Esophagus squamous epithelium (tissue), 5 donors: ENCODE measurements around the gene ARID2. TPM values are rescaled to one million over a fixed set of nuclear protein-coding genes. Genes with fewer than 3 reads are reported as not detected.

Experiments
- DNase-seq: peaks from one replicate; lab custom pipeline; 2025; lab: John Stamatoyannopoulos, UW
- H3K27ac ChIP-seq, 4 donors: fragments of 200-600 bp; sonication (generic); one replicate each; pipeline ENCODE4 v1.5.1; 2016 to 2019; ENCODE audit warnings: mild to moderate bottlenecking in 1 of 4
- H3K27me3 ChIP-seq, 4 donors: fragments of 200-600 bp; sonication (generic); 1 replicate in 3 of 4; 2 replicates in 1 of 4; pipeline versions ENCODE4 v1.5.1 to v1.6.0; 2017 to 2021; ENCODE audit warnings: antibody characterized with exemption in 1 of 4
- H3K36me3 ChIP-seq, 3 donors: fragments of 200-600 bp; sonication (generic); one replicate each; pipeline ENCODE4 v1.5.1; 2016 to 2019
- H3K4me1 ChIP-seq, 3 donors: fragments of 200-600 bp; sonication (generic); one replicate each; pipeline ENCODE4 v1.5.1; 2017 to 2019
- H3K4me3 ChIP-seq, 4 donors: fragments of 200-600 bp; sonication (generic); 1 replicate in 3 of 4; 2 replicates in 1 of 4; pipeline ENCODE4 v1.5.1; 2016 to 2019; ENCODE audit warnings: mild to moderate bottlenecking in 2 of 4, moderate library complexity in 1 of 4
- H3K9me3 ChIP-seq, 3 donors: fragments of 200-600 bp; sonication (generic); one replicate each; pipeline ENCODE4 v1.5.1; 2016 to 2019
- POLR2A ChIP-seq, 4 donors: fragments of 450-650 bp; IDR thresholded peaks; one replicate each; pipeline ENCODE4 v1.6.1; 2017; ENCODE audit warnings: antibody characterized with exemption in 4 of 4, mild to moderate bottlenecking in 4 of 4, moderate library complexity in 3 of 4
- WGBS, 2 donors: methylation state at CpG; one replicate each; pipeline ENCODE4 v1.1.5; 2018; 5-methylcytosine and 5-hydroxymethylcytosine counted together
- intact Hi-C: fragments of 100-400 bp; cut with DNase I; formaldehyde crosslinking; loops from one replicate; pipeline ENCODE4 v1.15.0; 2022
- total RNA-seq, 4 donors: library from RNA; depleted of rRNA; stranded (reverse); fragments of >200 nt; gene quantifications; one replicate each; pipeline ENCODE4 v1.1.0, GENCODE V29; 2016
- TF ChIP-seq, protein P1 (sequence below), 6 experiments: fragments of 450-650 bp in 4 of 6; fragments of 200-600 bp in 2 of 6; sonication (generic) in 2 of 6; IDR thresholded peaks; one replicate each; pipeline ENCODE4 v1.5.1; 2016 to 2019; ENCODE audit warnings: antibody characterized with exemption in 6 of 6, mild to moderate bottlenecking in 4 of 6, moderate library complexity in 4 of 6
- donor health status: DM: yes; HTN: yes; CAD: no.

ARID2 gene
- total RNA-seq, 4 donors from 2014 or later = 15.3 to 38.1 (median 22.1) TPM

DNA sequence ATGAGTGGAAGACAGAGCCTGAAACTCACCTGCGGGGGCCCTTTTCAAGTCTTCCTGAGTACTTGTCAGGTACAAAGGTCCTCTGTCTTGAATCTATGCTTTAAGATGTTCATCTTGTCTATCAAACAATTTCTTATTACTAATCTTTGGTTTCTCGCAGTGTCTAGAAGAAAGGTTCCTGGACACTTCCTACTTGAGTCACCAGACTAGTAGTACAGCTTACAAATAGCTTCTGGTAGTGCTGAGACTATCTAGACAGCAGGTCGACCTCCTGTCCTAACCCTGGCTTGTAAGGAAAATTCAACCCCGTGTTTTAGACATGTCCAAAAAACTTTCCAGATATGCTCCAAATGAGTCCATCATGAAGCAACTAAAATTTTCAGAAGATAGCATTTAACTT lies 11.2 kb upstream of the ARID2 start:
- no peak overlapping the region for H3K27ac ChIP-seq
- TF ChIP-seq, protein P1, sequence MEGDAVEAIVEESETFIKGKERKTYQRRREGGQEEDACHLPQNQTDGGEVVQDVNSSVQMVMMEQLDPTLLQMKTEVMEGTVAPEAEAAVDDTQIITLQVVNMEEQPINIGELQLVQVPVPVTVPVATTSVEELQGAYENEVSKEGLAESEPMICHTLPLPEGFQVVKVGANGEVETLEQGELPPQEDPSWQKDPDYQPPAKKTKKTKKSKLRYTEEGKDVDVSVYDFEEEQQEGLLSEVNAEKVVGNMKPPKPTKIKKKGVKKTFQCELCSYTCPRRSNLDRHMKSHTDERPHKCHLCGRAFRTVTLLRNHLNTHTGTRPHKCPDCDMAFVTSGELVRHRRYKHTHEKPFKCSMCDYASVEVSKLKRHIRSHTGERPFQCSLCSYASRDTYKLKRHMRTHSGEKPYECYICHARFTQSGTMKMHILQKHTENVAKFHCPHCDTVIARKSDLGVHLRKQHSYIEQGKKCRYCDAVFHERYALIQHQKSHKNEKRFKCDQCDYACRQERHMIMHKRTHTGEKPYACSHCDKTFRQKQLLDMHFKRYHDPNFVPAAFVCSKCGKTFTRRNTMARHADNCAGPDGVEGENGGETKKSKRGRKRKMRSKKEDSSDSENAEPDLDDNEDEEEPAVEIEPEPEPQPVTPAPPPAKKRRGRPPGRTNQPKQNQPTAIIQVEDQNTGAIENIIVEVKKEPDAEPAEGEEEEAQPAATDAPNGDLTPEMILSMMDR (IDR thresholded peaks at IDR 0.05) = no peak
- TF ChIP-seq POLR2A (IDR thresholded peaks at IDR 0.05) = no peak
- H3K27me3 ChIP-seq = no peaks in the 10 kb centered on the region
- 73 to 85% methylated on average over 4 of the region's 4 CpGs for WGBS, 2 donors
- no peak for DNase-seq
- H3K4me1 ChIP-seq = peaks cover 0 to 23% (median 0%) of the 10 kb centered on the region in 3 donors
- intact Hi-C loops = no loop called here
- no peaks in the 10 kb centered on the region for H3K36me3 ChIP-seq
- no peak overlapping the region for H3K4me3 ChIP-seq
- no peaks in the 10 kb centered on the region for H3K9me3 ChIP-seq

DNA sequence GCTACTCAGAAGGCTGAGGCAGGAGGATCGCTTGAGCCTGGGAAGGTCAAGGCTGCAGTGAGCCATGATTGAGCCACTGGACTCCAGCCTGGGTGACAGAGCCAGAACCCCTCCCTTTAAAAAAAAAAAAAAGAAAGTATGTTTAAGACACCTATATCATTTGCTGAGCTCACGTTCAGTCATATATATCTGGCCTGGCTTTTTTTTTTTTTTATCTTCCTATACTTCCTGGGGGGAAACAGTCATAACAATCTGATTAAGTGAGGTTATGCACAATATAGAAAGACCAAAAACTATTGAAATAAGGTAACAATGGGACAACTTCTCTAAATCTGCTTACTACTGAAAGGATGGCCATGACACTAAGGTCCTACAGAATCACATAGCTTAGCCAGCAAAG lies 9.4 kb upstream of the ARID2 start:
- no peak for DNase-seq
- TF ChIP-seq, protein P1 (IDR thresholded peaks at IDR 0.05) = no peak
- no peak for TF ChIP-seq POLR2A (IDR thresholded peaks at IDR 0.05)
- Histone ChIP-seq H3K9me3 (no peaks in the 10 kb centered on the region), H3K4me1 (peaks cover 3 to 40% (median 13%) of the 10 kb centered on the region in 3 donors), H3K36me3 (no peaks in the 10 kb centered on the region), H3K27me3 (no peaks in the 10 kb centered on the region), H3K27ac (no peak overlapping the region), H3K4me3 (no peak overlapping the region)
- intact Hi-C loops = loop anchor here (10.0 kb wide), 1 partner anchor 175 kb away; no protein-coding TSS in a partner anchor
- 80 to 98% methylated on average over 2 of the region's 2 CpGs for WGBS, 2 donors

DNA sequence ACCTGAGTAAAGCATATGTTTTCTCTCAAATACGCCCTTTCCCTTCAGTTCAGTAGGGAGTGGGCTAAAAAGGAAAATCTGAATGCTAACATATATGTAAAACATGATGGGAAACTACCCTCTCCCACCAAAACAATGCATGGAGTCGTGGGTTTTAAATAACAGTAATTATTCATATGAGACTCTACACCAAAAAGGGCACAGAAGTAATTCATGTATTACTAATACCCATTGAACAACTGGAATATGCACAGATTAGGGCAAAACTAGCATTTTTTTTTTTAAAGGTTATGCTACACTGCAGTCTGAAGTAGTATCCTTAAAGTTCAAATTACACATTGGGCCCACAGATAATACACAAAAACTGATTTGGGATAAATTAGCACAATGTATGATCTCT lies 8.1 kb upstream of the ARID2 start:
- peaks cover 5 to 48% (median 15%) of the 10 kb centered on the region in 3 donors for H3K4me1 ChIP-seq
- H3K27me3 ChIP-seq = no peaks in the 10 kb centered on the region
- no peaks in the 10 kb centered on the region for H3K36me3 ChIP-seq
- H3K4me3 ChIP-seq = no peak overlapping the region
- 64 to 81% methylated on average over 2 of the region's 2 CpGs for WGBS, 2 donors
- no peaks in the 10 kb centered on the region for H3K9me3 ChIP-seq
- no peak overlapping the region for H3K27ac ChIP-seq
- TF ChIP-seq, protein P1 (IDR thresholded peaks at IDR 0.05) = no peak
- TF ChIP-seq POLR2A (IDR thresholded peaks at IDR 0.05) = no peak
- intact Hi-C loops = loop anchor here (10.0 kb wide), 1 partner anchor 177 kb away; no protein-coding TSS in a partner anchor
- DNase-seq = no peak

DNA sequence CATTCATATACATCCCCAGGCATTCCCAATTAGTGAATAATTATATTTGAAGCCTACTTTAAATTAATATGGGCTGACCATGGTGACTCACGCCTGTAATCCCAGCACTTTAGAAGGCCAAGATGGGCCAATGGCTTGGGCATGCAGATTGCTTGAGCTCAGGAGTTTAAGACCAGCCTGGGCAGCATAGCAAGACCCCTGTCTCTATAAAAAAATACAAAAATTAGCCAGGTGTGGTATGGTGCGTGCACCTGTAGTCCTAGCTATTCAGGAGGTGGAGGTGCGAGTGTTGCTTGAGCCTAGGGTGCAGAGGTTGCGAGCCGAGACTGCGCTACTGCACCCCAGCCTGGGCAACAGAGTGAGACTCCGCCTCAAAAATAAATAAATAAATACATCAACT lies 7.6 kb upstream of the ARID2 start:
- intact Hi-C loops = loop anchor here (10.0 kb wide), 1 partner anchor 177 kb away; no protein-coding TSS in a partner anchor
- 94 to 98% methylated on average over 7 of the region's 7 CpGs for WGBS, 2 donors
- H3K27ac ChIP-seq = no peak overlapping the region
- TF ChIP-seq POLR2A (IDR thresholded peaks at IDR 0.05) = no peak
- TF ChIP-seq, protein P1 (IDR thresholded peaks at IDR 0.05) = no peak
- H3K9me3 ChIP-seq = no peaks in the 10 kb centered on the region
- no peaks in the 10 kb centered on the region for H3K27me3 ChIP-seq
- no peak for DNase-seq
- peaks cover 5 to 48% (median 15%) of the 10 kb centered on the region in 3 donors for H3K4me1 ChIP-seq
- H3K4me3 ChIP-seq = no peak overlapping the region
- no peaks in the 10 kb centered on the region for H3K36me3 ChIP-seq

DNA sequence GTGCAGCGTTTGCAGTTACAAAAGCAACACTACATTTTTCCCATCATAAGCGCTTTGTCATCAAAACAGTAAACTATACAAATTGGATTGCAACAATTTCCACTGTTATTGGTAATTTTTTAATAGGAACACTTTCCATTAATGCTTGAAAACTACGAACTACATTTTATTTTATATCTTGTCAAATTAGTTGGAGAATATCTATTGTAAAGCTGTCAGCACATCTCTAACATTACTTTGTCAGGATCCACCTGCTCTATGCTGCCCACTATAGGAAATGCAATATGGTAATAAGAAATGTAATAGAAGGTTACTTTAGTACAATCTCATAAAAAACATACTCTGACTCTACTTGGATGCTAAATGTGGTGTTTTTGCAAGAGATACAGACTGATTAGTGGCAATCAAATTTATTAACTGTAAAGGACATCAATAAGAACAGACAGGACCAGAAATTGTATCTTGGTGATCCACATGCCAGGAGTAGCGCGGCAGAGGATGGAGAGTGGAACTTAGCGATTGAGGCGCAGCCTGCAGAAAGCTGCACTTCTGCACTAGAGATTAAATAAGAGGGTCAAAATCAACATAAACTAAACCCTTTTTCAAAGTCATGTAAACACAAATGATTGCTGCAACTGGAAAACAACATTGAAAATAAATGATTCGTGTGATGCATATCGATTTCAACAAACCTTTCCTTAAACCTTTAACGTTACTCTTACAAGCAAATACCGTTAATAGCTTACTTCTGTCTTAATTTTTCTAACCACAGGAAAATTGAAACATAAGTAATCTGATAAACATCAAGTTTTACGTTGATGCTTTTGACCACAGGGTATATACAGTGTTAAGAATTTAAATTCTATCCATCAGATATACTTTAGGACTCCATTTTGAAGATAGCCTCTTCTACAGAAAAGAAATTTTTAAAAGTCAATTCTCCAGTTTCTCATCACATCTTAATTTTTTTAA lies 3.6 kb upstream of the ARID2 start:
- Histone ChIP-seq H3K4me1 (peaks cover 5 to 55% (median 15%) of the 10 kb centered on the region in 3 donors), H3K9me3 (no peaks in the 10 kb centered on the region), H3K36me3 (no peaks in the 10 kb centered on the region), H3K27me3 (no peaks in the 10 kb centered on the region), H3K4me3 (peak overlapping the region; percentile 84 to 98 (median 92)), H3K27ac (peak overlapping the region; percentile 99 to 100 (median 100))
- TF ChIP-seq, protein P1 (IDR thresholded peaks at IDR 0.05) = peak; percentile 30 to 78 (median 67)
- TF ChIP-seq POLR2A (IDR thresholded peaks at IDR 0.05) = no peak
- intact Hi-C loops = loop anchor here (10.0 kb wide), 1 partner anchor 181 kb away; no protein-coding TSS in a partner anchor
- 2 to 4% methylated on average over 12 of the region's 12 CpGs for WGBS, 2 donors
- no peak for DNase-seq
